ENCODE measurements around the gene SPRED2. TPM values are rescaled to one million over a fixed set of nuclear protein-coding genes. Genes with fewer than 3 reads are reported as not detected.

Gene SPRED2
- total RNA-seq, 1 donor from 2014 or later: 43.9 TPM

DNA sequence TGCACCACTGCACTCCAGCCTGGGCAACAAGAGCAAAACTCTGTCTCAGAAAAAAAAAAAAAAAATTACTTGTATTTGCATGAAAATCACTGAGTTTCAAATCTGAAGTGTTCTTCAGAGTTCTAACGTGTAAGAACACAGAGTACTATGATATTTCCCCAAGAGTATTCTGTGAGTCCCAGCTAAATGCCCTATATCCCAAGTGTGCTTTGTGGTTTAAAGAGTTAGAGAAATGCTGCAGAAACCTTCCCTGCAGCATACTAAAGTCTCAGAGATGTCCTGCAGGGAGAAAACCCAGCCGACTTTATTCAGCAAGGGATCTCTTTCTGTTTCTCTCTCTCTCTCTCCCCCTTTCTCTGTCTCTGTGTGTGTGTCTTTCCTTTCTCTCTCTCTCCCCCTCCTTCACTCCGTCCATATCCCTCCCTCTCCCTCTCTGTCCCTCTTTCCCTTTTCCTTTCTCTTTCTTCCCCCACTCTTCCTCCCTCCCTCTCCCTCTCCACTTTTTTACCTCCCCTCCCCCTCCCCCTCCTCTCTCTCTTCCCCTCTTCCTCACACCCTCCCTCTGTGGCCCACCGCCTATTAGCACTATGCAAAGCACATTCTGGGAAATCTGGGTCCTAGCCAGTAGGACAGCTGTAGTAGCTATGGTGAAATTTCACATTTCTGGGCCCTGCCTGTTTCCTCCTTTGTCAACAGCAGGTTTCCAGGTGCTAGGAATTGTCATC, 150.6 kb downstream of the SPRED2 start:
- intact Hi-C loops (cut with DNase I): no loop called here
- no peaks in the 10 kb centered on the region for H3K9me3 ChIP-seq
- H3K4me3 ChIP-seq: no peak overlapping the region
- ATAC-seq (peak in 1 of 2 donors; percentile 48), DNase-seq (no peak)
- H3K4me1 ChIP-seq: peaks cover 31% of the 10 kb centered on the region
- H3K27ac ChIP-seq: peak overlapping the region; percentile 46
- no peaks in the 10 kb centered on the region for H3K27me3 ChIP-seq (ENCODE audit: low read depth)
- TF ChIP-seq, protein P1, sequence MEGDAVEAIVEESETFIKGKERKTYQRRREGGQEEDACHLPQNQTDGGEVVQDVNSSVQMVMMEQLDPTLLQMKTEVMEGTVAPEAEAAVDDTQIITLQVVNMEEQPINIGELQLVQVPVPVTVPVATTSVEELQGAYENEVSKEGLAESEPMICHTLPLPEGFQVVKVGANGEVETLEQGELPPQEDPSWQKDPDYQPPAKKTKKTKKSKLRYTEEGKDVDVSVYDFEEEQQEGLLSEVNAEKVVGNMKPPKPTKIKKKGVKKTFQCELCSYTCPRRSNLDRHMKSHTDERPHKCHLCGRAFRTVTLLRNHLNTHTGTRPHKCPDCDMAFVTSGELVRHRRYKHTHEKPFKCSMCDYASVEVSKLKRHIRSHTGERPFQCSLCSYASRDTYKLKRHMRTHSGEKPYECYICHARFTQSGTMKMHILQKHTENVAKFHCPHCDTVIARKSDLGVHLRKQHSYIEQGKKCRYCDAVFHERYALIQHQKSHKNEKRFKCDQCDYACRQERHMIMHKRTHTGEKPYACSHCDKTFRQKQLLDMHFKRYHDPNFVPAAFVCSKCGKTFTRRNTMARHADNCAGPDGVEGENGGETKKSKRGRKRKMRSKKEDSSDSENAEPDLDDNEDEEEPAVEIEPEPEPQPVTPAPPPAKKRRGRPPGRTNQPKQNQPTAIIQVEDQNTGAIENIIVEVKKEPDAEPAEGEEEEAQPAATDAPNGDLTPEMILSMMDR (IDR thresholded peaks at IDR 0.05): no peak
- no peaks in the 10 kb centered on the region for H3K36me3 ChIP-seq

DNA sequence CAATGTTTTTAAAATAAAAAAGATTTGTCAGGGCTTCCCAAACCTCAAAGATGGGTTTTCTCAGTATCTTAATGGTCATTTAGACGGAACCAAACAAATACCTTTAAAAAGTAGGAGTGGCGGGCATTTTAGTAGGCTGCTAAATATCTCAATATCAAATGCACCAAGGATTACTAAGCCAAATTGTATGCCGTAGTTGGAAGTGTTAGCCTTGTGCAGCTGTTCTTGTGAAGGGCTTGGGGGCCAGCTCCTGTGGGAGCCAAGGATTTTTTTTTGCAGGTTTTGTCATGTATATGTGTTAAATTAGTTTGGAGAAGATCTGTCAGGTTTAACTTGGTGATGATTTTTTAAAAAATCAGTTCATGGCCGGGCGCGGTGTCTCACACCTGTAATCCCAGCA, 152.6 kb downstream of the SPRED2 start:
- peaks cover 51% of the 10 kb centered on the region for H3K4me1 ChIP-seq
- intact Hi-C loops (cut with DNase I): no loop called here
- H3K27ac ChIP-seq: no peak overlapping the region

GRCh38 chr2:65278531-65278981, 153.8 kb downstream of the SPRED2 start:
- Histone ChIP-seq H3K27ac (peak overlapping the region; percentile 73), H3K36me3 (no peaks in the 10 kb centered on the region), H3K27me3 (ENCODE audit: low read depth) (no peaks in the 10 kb centered on the region), H3K9me3 (no peaks in the 10 kb centered on the region), H3K4me1 (peaks cover 51% of the 10 kb centered on the region), H3K4me3 (peak overlapping the region; percentile 6)
- peak; percentile 4 to 8 for ATAC-seq
- no peak for DNase-seq
- intact Hi-C loops (cut with DNase I): no loop called here
- TF ChIP-seq, protein P1 (IDR thresholded peaks at IDR 0.05): no peak

More for the DNA sequence above, 152.6 kb downstream of the SPRED2 start:
- Histone ChIP-seq H3K36me3 (no peaks in the 10 kb centered on the region), H3K4me3 (no peak overlapping the region), H3K27me3 (ENCODE audit: low read depth) (no peaks in the 10 kb centered on the region), H3K9me3 (no peaks in the 10 kb centered on the region)
- TF ChIP-seq, protein P1 (IDR thresholded peaks at IDR 0.05): no peak
- DNase-seq (no peak), ATAC-seq (no peak)

DNA sequence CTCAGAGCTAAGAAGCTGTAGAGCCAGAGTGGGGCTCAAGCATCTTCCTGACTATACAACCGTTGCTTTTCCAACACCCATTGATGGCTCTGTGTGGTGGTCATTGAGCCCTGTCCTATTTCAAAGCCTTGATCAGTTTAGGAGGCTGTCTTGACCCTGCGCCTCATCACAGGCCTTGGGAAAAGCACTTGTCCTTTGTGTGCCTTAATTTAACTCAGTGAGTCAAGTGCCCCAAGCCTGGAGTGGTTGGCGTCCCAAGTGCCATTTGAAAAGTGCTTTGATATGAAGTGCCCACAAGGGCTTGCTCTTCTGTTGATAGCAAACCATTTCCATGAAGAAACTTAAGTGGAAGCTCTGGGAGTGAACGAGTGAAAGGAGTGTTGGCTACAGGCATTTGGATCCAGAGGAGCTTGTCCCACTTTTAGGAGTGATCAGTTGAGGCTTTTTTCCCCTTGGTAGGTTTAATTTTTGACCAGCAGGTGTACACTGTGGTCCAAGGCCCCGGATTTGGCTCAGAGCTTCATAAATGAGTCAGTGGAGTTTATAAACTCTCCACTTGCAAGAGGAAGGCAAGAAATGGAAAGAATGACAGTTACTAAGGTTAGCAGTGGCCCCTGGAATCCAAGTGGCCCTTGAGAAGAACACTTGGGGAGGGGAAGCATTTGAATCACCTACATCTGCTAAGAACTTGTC, 154.5 kb downstream of the SPRED2 start:
- peak overlapping the region; percentile 6 for H3K4me3 ChIP-seq
- peak overlapping the region; percentile 73 for H3K27ac ChIP-seq
- no peaks in the 10 kb centered on the region for H3K9me3 ChIP-seq
- ATAC-seq (peak; percentile 88), DNase-seq (peak; percentile 62)
- intact Hi-C loops (cut with DNase I): no loop called here
- no peaks in the 10 kb centered on the region for H3K27me3 ChIP-seq (ENCODE audit: low read depth)
- peaks cover 4% of the 10 kb centered on the region for H3K36me3 ChIP-seq
- peaks cover 51% of the 10 kb centered on the region for H3K4me1 ChIP-seq
- TF ChIP-seq, protein P1 (IDR thresholded peaks at IDR 0.05): no peak

GRCh38 chr2:65277118-65277517, 155.3 kb downstream of the SPRED2 start:
- DNase-seq: no peak
- H3K36me3 ChIP-seq: peaks cover 12% of the 10 kb centered on the region
- ATAC-seq: no peak
- peaks cover 51% of the 10 kb centered on the region for H3K4me1 ChIP-seq
- H3K27ac ChIP-seq: no peak overlapping the region
- intact Hi-C loops (cut with DNase I): no loop called here
- TF ChIP-seq, protein P1 (IDR thresholded peaks at IDR 0.05): no peak
- no peak overlapping the region for H3K4me3 ChIP-seq
- H3K9me3 ChIP-seq: no peaks in the 10 kb centered on the region
- no peaks in the 10 kb centered on the region for H3K27me3 ChIP-seq (ENCODE audit: low read depth)
